SK-N-SH (cell line): ENCODE measurements around the gene EXOC2.

Experiments
- POLR2AphosphoS5 ChIP-seq: IDR thresholded peaks from 2 replicates; pipeline ENCODE4 v1.6.1; 2012; ENCODE audit warnings: low read depth, low read length
- RAD21 ChIP-seq: IDR thresholded peaks from 2 replicates; pipeline ENCODE4 v1.6.1; 2012; ENCODE audit warnings: mild to moderate bottlenecking, low read length
- TF ChIP-seq, protein P1 (sequence below): fragments of 200-600 bp; sonication (generic); IDR thresholded peaks from 2 replicates; pipeline ENCODE4 v1.6.1; 2017; ENCODE audit warnings: antibody characterized with exemption, mild to moderate bottlenecking, moderate library complexity
- TF ChIP-seq, protein P2 (sequence below): IDR thresholded peaks from 2 replicates; pipeline ENCODE4 v1.4.0; 2012; ENCODE audit warnings: low read depth, borderline replicate concordance
- TF ChIP-seq, protein P3 (sequence below): fragments of 150-350 bp; IDR thresholded peaks from 2 replicates; pipeline ENCODE4 v1.6.1; 2017; ENCODE audit warnings: antibody characterized with exemption, low read length, low read depth, borderline replicate concordance
- TF ChIP-seq, protein P4 (sequence below): IDR thresholded peaks from 2 replicates; pipeline ENCODE4 v1.6.1; 2012; ENCODE audit warnings: mild to moderate bottlenecking, low read depth, low read length, moderate library complexity
- TF ChIP-seq, protein P5 (sequence below): IDR thresholded peaks from 2 replicates; pipeline ENCODE4 v1.4.0; 2012; ENCODE audit warnings: low read depth

DNA sequence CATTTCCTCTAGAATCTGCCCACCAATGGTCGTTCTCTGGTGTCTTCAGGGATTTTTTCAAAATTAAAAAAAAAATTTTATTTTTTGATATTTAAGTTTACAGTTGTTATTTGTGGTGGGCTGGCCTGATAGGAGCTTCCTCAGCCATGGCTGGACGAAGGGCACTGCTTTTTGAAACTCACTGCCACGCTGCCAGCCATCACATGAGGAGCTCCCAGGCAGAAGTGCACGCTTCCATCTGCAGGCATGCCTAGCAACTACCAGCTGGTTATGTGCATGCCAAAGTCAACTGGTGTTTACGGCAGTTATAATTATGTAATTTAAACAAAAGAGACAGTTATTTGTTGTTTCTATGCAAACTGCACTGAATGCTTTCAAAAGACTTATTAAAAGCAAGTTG is 196.3 kb downstream of the EXOC2 start:
- TF ChIP-seq, protein P1, sequence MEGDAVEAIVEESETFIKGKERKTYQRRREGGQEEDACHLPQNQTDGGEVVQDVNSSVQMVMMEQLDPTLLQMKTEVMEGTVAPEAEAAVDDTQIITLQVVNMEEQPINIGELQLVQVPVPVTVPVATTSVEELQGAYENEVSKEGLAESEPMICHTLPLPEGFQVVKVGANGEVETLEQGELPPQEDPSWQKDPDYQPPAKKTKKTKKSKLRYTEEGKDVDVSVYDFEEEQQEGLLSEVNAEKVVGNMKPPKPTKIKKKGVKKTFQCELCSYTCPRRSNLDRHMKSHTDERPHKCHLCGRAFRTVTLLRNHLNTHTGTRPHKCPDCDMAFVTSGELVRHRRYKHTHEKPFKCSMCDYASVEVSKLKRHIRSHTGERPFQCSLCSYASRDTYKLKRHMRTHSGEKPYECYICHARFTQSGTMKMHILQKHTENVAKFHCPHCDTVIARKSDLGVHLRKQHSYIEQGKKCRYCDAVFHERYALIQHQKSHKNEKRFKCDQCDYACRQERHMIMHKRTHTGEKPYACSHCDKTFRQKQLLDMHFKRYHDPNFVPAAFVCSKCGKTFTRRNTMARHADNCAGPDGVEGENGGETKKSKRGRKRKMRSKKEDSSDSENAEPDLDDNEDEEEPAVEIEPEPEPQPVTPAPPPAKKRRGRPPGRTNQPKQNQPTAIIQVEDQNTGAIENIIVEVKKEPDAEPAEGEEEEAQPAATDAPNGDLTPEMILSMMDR: no peak
- TF ChIP-seq, protein P2, sequence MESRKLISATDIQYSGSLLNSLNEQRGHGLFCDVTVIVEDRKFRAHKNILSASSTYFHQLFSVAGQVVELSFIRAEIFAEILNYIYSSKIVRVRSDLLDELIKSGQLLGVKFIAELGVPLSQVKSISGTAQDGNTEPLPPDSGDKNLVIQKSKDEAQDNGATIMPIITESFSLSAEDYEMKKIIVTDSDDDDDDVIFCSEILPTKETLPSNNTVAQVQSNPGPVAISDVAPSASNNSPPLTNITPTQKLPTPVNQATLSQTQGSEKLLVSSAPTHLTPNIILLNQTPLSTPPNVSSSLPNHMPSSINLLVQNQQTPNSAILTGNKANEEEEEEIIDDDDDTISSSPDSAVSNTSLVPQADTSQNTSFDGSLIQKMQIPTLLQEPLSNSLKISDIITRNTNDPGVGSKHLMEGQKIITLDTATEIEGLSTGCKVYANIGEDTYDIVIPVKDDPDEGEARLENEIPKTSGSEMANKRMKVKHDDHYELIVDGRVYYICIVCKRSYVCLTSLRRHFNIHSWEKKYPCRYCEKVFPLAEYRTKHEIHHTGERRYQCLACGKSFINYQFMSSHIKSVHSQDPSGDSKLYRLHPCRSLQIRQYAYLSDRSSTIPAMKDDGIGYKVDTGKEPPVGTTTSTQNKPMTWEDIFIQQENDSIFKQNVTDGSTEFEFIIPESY: no peak
- TF ChIP-seq, protein P3, sequence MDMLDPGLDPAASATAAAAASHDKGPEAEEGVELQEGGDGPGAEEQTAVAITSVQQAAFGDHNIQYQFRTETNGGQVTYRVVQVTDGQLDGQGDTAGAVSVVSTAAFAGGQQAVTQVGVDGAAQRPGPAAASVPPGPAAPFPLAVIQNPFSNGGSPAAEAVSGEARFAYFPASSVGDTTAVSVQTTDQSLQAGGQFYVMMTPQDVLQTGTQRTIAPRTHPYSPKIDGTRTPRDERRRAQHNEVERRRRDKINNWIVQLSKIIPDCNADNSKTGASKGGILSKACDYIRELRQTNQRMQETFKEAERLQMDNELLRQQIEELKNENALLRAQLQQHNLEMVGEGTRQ: no peak
- TF ChIP-seq, protein P4, sequence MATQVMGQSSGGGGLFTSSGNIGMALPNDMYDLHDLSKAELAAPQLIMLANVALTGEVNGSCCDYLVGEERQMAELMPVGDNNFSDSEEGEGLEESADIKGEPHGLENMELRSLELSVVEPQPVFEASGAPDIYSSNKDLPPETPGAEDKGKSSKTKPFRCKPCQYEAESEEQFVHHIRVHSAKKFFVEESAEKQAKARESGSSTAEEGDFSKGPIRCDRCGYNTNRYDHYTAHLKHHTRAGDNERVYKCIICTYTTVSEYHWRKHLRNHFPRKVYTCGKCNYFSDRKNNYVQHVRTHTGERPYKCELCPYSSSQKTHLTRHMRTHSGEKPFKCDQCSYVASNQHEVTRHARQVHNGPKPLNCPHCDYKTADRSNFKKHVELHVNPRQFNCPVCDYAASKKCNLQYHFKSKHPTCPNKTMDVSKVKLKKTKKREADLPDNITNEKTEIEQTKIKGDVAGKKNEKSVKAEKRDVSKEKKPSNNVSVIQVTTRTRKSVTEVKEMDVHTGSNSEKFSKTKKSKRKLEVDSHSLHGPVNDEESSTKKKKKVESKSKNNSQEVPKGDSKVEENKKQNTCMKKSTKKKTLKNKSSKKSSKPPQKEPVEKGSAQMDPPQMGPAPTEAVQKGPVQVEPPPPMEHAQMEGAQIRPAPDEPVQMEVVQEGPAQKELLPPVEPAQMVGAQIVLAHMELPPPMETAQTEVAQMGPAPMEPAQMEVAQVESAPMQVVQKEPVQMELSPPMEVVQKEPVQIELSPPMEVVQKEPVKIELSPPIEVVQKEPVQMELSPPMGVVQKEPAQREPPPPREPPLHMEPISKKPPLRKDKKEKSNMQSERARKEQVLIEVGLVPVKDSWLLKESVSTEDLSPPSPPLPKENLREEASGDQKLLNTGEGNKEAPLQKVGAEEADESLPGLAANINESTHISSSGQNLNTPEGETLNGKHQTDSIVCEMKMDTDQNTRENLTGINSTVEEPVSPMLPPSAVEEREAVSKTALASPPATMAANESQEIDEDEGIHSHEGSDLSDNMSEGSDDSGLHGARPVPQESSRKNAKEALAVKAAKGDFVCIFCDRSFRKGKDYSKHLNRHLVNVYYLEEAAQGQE: no peak
- TF ChIP-seq, protein P5, sequence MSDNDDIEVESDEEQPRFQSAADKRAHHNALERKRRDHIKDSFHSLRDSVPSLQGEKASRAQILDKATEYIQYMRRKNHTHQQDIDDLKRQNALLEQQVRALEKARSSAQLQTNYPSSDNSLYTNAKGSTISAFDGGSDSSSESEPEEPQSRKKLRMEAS: no peak
- TF ChIP-seq RAD21 (no peak), POLR2AphosphoS5 (no peak)
